Fibroblast of villous mesenchyme (primary cell): ENCODE measurements around the gene GPRC5A. TPM values are rescaled to one million over a fixed set of nuclear protein-coding genes. Genes with fewer than 3 reads are reported as not detected.
A peak's percentile ranks its signal among the peaks of the same experiment; 100 is the strongest.

Experiments
- DNase-seq: peaks from one replicate; pipeline ENCODE4 v3.0.0-alpha.2; 2010; ENCODE audit warnings: low read depth
- H3K4me3 ChIP-seq: 2 replicates; pipeline ENCODE4 v1.5.1; 2011; ENCODE audit warnings: low read depth, mild to moderate bottlenecking, low read length
- total RNA-seq: library from RNA; depleted of rRNA; stranded (reverse); fragments of >200 nt; gene quantifications from 2 replicates; pipeline ENCODE4 v1.2.3, GENCODE V29; 2012
- TF ChIP-seq, protein P1 (sequence below): IDR thresholded peaks from 2 replicates; pipeline ENCODE4 v1.5.1; 2012; ENCODE audit warnings: low read depth, mild to moderate bottlenecking, low read length; ENCODE audit not compliant: insufficient read depth

GPRC5A gene
- total RNA-seq, 1 donor: 127 TPM

DNA sequence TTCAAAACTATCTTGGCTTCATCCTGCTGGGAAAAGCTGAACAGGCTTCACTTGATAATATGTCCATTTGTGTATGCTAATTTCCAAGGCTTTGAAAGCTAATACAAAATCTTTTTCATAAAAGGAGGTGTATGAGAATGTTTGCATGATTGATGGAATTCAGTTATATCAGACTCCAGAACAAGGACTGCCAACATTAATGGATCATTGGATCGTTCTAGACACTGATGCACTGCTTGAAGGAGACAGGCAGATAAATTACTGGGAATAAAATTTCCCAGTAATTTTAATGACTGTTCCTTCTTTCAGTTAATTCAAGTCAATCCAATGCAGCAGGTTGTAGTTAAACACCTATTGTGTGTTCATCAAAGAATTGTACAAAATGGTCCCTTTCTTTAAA, 60.1 kb downstream of the GPRC5A start:
- no peak overlapping the region for H3K4me3 ChIP-seq
- TF ChIP-seq, protein P1, sequence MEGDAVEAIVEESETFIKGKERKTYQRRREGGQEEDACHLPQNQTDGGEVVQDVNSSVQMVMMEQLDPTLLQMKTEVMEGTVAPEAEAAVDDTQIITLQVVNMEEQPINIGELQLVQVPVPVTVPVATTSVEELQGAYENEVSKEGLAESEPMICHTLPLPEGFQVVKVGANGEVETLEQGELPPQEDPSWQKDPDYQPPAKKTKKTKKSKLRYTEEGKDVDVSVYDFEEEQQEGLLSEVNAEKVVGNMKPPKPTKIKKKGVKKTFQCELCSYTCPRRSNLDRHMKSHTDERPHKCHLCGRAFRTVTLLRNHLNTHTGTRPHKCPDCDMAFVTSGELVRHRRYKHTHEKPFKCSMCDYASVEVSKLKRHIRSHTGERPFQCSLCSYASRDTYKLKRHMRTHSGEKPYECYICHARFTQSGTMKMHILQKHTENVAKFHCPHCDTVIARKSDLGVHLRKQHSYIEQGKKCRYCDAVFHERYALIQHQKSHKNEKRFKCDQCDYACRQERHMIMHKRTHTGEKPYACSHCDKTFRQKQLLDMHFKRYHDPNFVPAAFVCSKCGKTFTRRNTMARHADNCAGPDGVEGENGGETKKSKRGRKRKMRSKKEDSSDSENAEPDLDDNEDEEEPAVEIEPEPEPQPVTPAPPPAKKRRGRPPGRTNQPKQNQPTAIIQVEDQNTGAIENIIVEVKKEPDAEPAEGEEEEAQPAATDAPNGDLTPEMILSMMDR: no peak

DNA sequence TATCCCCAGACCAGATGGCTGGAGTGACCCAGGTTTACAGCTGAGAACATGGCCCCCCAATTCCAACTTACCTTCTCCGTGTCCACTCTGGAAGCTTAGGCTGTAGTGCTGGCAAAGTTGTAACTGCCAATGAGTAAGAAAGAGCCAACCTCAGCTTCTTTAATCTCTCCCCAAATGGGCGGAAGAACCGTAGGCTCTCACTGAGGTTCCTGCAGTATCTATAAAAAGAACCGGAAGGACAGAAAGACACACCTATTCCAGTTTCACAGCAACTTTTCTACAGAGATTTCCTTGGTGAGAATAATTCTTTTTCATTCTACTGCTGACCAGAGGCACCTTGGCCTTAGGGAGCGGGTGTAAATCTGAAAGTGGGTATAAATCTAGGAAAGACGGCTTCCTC, 60.7 kb downstream of the GPRC5A start, which contains the start of gene GPRC5D:
Gene GPRC5D (minus strand): TSS at position 135 of the 400 bp plus-strand sequence. CDS start 1,786 bp downstream, outside the sequence.
- TF ChIP-seq, protein P1: no peak
- no peak for DNase-seq
- H3K4me3 ChIP-seq: no peak within 1 kb of the TSS

More for the DNA sequence above, 60.1 kb downstream of the GPRC5A start:
- no peak for DNase-seq

DNA sequence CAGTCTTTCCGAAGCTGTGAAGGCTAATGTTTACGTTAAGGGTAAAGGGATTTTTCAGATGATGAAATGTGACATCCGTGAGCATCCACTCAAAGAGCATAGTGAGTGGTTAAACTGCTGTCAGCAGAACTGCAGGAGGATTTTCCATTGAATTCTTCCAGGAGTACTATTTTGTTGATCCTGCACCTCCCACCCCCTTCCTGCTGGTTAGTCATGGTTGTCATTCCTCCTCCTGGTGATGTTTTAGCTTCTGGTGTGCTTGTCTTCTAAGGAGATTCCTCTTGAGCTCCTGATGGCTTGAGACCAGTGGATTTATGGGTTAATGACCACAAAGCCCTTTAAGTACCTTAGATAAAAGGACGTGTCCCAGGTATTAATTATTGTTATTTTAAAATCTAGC, 63.0 kb downstream of the GPRC5A start:
- no peak overlapping the region for H3K4me3 ChIP-seq
- TF ChIP-seq, protein P1: no peak
- DNase-seq: peak; percentile 30

DNA sequence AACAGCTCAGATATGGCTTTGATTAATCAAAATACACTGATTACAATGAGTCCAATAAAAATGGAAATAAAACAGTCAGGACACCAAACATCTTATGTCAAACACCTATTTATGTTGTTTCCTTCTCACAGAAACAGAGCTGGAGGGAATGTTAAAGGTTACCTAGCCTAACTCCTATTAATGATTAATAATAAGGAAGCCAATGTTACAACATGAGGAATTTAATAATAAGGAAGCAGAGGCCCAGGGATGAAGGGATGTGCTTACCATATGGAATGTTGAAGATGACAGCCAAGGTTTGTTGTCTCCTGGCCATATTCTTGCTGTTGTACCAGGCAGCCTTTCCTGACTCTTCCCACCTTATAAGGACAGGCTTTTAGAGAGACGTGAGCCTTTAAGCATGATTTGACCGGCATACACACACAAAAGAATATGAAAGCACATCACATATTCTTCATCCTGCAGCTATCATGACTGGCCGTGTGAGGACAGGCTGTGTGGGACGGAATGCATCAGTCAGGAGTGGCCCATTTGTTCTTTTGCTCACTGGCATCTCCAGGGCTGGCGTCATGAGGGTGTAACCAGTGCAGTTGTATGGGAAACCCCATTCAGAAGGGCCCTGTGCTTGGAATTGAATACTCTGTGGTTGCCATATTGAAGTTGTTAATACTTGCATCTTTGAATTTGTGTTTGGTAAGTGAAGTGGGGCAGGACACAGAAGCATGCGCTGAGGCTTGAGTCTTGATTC, 63.7 kb downstream of the GPRC5A start:
- TF ChIP-seq, protein P1: no peak
- no peak overlapping the region for H3K4me3 ChIP-seq
- no peak for DNase-seq

DNA sequence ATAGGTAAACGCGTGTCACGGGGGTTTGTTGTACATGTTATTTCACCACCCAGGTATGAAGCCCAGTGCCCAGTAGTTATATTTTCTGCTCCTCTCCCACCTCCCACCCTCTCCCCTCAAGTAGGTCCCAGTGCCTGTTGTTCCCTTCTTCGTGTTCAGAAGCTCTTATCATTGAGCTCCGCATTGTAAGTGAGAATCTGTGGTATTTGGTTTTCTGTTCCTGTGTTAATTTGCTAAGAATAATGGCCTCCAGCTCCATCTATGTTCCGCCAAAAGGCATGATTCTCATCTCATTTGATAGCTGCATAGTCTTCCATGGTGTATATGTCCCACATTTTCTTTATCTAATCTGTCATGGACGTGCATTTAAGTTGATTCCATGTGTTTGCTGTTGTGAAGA, 67.5 kb downstream of the GPRC5A start:
- H3K4me3 ChIP-seq: no peak overlapping the region
- TF ChIP-seq, protein P1: no peak
- DNase-seq: no peak

DNA sequence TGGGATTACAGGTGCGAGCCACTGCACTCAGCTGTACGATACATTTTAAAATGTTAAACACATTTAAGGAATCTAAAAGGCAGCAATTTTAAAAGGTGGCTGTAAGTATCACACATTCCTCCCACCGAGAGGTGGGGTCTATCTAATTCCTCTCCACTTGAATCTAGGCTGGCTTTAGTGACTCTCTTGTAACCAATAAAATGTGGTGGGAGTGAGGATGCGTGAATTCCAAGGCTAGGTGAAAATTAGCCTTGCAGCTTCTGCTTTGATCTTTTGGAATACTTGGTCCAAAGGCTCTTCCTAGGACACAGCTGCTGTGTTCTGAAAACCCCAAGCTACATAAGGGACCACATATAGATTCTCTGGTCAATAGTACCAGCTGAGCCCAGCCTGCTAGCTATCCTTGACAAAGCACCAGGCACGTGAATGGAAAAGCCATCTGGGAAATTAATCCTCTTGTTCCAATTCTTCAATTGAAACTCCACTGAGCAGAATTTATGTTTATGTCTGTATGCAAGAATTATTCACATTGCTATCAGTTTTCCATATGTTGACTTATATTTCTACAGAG, 69.4 kb downstream of the GPRC5A start:
- no peak for DNase-seq
- no peak overlapping the region for H3K4me3 ChIP-seq
- TF ChIP-seq, protein P1: no peak

DNA sequence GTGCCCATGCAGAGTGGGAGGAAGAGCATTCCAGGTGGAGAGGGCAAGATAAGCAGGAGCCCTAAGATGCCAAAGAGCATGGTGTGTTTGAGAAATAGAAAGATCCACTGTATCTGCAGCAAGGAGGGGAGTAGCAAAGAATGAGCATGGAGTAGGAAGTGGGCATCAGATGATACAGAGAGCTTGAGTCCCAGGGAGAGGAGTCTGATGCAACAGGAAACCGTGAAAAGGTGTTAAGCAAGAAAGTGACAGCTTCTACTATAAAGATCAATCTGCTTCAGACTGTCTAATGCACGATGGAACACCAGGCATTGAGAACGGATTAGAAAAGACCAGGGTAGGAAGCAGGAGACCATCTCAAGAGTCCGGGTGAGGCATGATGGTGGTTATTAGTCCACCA, 72.9 kb downstream of the GPRC5A start:
- TF ChIP-seq, protein P1: no peak
- peak; percentile 13 for DNase-seq
- no peak overlapping the region for H3K4me3 ChIP-seq
